PFSK-1 (cell line): ENCODE measurements around the gene CARD8.

Experiments
- FOXP2 ChIP-seq: optimal IDR thresholded peaks from 2 replicates; pipeline ENCODE3; 2011; ENCODE audit warnings: borderline replicate concordance, control low read depth, inconsistent platforms; ENCODE audit not compliant: insufficient read depth; ENCODE audit errors: extremely low read length, extremely low read depth
- POLR2AphosphoS5 ChIP-seq: IDR thresholded peaks from 2 replicates; pipeline ENCODE4 v1.6.1; 2012; ENCODE audit warnings: low read depth, mild to moderate bottlenecking, control low read depth, low read length, moderate library complexity
- SIN3A ChIP-seq: IDR thresholded peaks from 2 replicates; pipeline ENCODE4 v1.6.1; 2012; ENCODE audit warnings: mild to moderate bottlenecking, low read length, moderate library complexity, borderline replicate concordance; ENCODE audit not compliant: insufficient read depth
- TAF1 ChIP-seq: IDR thresholded peaks from 2 replicates; pipeline ENCODE4 v1.6.1; 2012; ENCODE audit warnings: low read length, control low read depth, borderline replicate concordance; ENCODE audit not compliant: insufficient read depth
- TF ChIP-seq, protein P1 (sequence below), 2 experiments: IDR thresholded peaks; 2 replicates each; pipeline versions ENCODE4 v1.6.1 to v1.8.0; 2011 to 2012; ENCODE audit warnings: low read depth in 2 of 2, low read length in 2 of 2, control low read depth in 1 of 2, inconsistent platforms in 1 of 2, mild to moderate bottlenecking in 1 of 2, moderate library complexity in 1 of 2; ENCODE audit not compliant: insufficient read depth in 1 of 2

The CARD8 gene

DNA sequence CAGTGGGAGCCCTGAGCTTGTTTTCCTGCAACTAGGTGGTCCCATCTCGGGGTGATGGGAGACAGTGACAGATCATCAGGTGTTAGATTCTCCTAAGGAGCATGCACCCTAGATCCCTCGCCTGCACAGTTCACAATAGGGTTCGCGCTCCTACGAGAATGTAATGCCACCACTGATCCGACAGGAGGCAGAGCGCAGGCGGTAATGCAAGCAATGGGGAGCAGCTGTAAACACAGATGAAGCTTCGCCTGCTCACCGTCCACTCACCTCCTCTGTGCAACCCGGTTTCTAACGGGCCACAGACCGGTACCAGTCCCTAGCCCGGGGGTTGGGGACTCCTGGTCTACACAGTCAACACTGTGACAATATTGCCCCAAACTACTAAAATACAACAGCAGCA is 38.8 kb downstream of the CARD8 start:
- TF ChIP-seq TAF1 (no peak), POLR2AphosphoS5 (no peak), FOXP2 (no peak), SIN3A (no peak)
- TF ChIP-seq, protein P1, sequence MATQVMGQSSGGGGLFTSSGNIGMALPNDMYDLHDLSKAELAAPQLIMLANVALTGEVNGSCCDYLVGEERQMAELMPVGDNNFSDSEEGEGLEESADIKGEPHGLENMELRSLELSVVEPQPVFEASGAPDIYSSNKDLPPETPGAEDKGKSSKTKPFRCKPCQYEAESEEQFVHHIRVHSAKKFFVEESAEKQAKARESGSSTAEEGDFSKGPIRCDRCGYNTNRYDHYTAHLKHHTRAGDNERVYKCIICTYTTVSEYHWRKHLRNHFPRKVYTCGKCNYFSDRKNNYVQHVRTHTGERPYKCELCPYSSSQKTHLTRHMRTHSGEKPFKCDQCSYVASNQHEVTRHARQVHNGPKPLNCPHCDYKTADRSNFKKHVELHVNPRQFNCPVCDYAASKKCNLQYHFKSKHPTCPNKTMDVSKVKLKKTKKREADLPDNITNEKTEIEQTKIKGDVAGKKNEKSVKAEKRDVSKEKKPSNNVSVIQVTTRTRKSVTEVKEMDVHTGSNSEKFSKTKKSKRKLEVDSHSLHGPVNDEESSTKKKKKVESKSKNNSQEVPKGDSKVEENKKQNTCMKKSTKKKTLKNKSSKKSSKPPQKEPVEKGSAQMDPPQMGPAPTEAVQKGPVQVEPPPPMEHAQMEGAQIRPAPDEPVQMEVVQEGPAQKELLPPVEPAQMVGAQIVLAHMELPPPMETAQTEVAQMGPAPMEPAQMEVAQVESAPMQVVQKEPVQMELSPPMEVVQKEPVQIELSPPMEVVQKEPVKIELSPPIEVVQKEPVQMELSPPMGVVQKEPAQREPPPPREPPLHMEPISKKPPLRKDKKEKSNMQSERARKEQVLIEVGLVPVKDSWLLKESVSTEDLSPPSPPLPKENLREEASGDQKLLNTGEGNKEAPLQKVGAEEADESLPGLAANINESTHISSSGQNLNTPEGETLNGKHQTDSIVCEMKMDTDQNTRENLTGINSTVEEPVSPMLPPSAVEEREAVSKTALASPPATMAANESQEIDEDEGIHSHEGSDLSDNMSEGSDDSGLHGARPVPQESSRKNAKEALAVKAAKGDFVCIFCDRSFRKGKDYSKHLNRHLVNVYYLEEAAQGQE (IDR thresholded peaks at IDR 0.05; ENCODE audit: insufficient read depth in 1 of 2, low read depth in 2 of 2, low read length in 2 of 2): no peak

DNA sequence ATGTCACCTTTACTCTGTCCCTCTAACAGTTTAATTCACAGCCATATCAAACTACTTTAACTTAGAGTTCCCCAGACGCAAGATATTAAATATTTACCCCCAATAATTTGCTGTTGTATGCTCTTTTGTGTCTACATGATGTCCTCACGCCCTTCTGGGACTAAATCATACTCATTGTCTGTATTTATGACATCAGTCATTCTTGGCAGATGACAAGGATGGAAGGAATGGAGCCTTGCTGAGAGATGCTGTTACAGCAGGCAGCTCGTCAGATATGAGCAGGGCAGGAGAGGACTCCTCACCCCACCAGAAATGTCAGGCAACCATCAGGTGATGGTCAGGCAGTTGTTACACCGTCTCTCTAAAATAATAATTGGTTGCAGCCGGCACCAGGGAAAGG is 41.8 kb downstream of the CARD8 start:
- TF ChIP-seq FOXP2: no peak
- TF ChIP-seq POLR2AphosphoS5: no peak
- TF ChIP-seq SIN3A: no peak
- no peak for TF ChIP-seq TAF1
- TF ChIP-seq, protein P1 (IDR thresholded peaks at IDR 0.05; ENCODE audit: insufficient read depth in 1 of 2, low read depth in 2 of 2, low read length in 2 of 2): no peak

DNA sequence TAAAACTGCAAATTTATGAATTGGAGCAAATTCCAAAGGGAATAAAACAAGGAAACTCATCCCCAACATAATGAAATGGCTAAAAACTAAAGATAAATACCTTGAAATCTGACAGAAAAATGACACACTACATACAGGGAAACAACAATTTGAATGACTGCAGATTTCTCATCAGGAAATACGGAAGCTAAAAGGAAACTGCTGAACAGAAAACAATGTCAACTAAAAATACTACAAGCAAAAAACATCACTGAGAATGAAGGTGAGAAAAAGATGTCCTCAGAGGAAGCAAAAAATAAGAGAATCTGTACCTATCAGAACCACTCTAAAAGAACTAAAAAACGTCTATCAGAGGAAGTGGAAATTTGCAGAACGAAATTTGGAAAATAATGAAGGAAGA is 45.7 kb downstream of the CARD8 start:
- TF ChIP-seq SIN3A: no peak
- TF ChIP-seq TAF1: no peak
- TF ChIP-seq, protein P1 (IDR thresholded peaks at IDR 0.05; ENCODE audit: insufficient read depth in 1 of 2, low read depth in 2 of 2, low read length in 2 of 2): no peak
- no peak for TF ChIP-seq POLR2AphosphoS5
- TF ChIP-seq FOXP2: no peak

DNA sequence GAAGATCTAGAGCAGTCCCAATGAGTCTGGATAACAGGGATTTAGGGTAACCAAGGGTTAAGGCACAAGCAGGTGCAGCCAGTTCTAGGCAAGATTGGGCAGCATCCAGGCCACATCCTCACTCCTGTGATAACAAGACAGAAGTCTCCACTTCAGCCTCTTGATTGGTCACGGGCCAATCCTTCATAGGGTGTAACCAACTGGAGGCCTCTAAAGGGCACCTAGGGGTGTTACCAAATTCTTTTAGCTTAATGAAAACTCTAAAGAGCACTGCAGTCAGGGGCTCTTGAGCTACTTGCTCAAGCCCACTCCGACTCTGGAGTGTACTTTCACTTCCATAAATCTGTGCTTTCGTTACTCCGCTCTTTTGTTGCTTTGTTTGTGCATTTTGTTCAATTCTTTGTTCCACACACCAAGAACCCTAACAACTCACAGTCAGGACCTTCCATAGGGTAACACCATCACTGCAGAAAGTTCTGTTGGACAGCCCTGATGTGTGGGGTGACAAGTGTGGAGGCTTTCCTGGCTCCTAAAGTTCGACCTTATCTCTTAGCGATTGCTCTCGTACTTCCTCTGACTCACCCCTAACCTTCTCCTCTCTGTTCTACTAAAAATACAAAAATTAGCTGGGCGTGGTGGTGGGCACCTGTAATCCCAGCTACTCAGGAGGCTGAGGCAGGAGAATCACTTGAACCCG is 49.2 kb downstream of the CARD8 start:
- TF ChIP-seq, protein P1 (IDR thresholded peaks at IDR 0.05; ENCODE audit: insufficient read depth in 1 of 2, low read depth in 2 of 2, low read length in 2 of 2): no peak
- TF ChIP-seq FOXP2 (no peak), POLR2AphosphoS5 (no peak), TAF1 (no peak), SIN3A (no peak)
